H1 (cell line): ENCODE measurements around the gene SHC3. TPM values are rescaled to one million over a fixed set of nuclear protein-coding genes. Genes with fewer than 3 reads are reported as not detected.

Experiments
- CTCF ChIA-PET: fragments of 300-600 bp; sonication (Branson Sonifier 250); formaldehyde crosslinking; loops from one replicate; lab custom pipeline; 2021; ENCODE audit not compliant: partially characterized antibody; lab: Charles Lee
- POLR2A ChIA-PET: fragments of 300-600 bp; sonication (Branson Sonifier 250); formaldehyde crosslinking; loops from one replicate; lab custom pipeline; 2021; ENCODE audit warnings: inconsistent platforms; ENCODE audit not compliant: partially characterized antibody; lab: Charles Lee
- DNase-seq, 2 experiments: peaks; one replicate each; pipeline versions ENCODE4 v3.0.0 to v3.0.0-alpha.2; 2010 to 2022; ENCODE audit warnings: low spot score in 2 of 2, low read depth in 1 of 2, mixed read lengths in 1 of 2
- FAIRE-seq: peaks from 2 replicates; lab custom pipeline; 2011; peaks lifted over from hg19 to GRCh38; lab: Jason Lieb, UNC
- H2AFZ ChIP-seq: 2 replicates; pipeline ENCODE4 v1.8.1; 2012; ENCODE audit warnings: low read length, inconsistent platforms
- H2AK5ac ChIP-seq: 2 replicates; pipeline ENCODE4 v1.6.1; 2013; ENCODE audit warnings: low read depth, low read length
- H2BK120ac ChIP-seq: replicated peaks from 2 replicates; pipeline ENCODE3; 2013; ENCODE audit warnings: low read depth, low read length, inconsistent platforms
- H2BK12ac ChIP-seq: 2 replicates; pipeline ENCODE4 v1.6.1; 2013; ENCODE audit warnings: low read depth, low read length
- H2BK15ac ChIP-seq: 2 replicates; pipeline ENCODE4 v1.6.1; 2013; ENCODE audit warnings: low read length
- H2BK20ac ChIP-seq: 2 replicates; pipeline ENCODE4 v1.6.1; 2013; ENCODE audit warnings: low read length
- H2BK5ac ChIP-seq: 2 replicates; pipeline ENCODE4 v1.6.1; 2013; ENCODE audit warnings: low read depth, low read length
- H3K14ac ChIP-seq: 2 replicates; pipeline ENCODE4 v1.6.1; 2013; ENCODE audit warnings: inconsistent platforms; ENCODE audit not compliant: insufficient read length
- H3K18ac ChIP-seq: 2 replicates; pipeline ENCODE4 v1.6.1; 2013; ENCODE audit warnings: low read length; ENCODE audit errors: extremely low read depth
- H3K23ac ChIP-seq: 2 replicates; pipeline ENCODE4 v1.6.1; 2013; ENCODE audit warnings: inconsistent platforms; ENCODE audit not compliant: insufficient read length
- H3K23me2 ChIP-seq: 2 replicates; pipeline ENCODE4 v1.6.1; 2013; ENCODE audit warnings: low read depth, low read length
- H3K27ac ChIP-seq: 2 replicates; pipeline ENCODE4 v1.6.1; 2011; ENCODE audit warnings: low read depth, low read length, inconsistent platforms
- H3K27me3 ChIP-seq, 4 experiments: replicated peaks in 1 of 4; 1 replicate in 1 of 4; 2 replicates in 3 of 4; pipeline versions ENCODE4 v1.6.1 to v1.8.1; 2011 to 2013; ENCODE audit warnings: low read length in 3 of 4, mild to moderate bottlenecking in 3 of 4, inconsistent platforms in 2 of 4, mixed read lengths in 2 of 4, moderate library complexity in 1 of 4; ENCODE audit not compliant: control insufficient read depth in 3 of 4, insufficient read depth in 3 of 4; ENCODE audit errors: extremely low read depth in 1 of 4
- H3K36me3 ChIP-seq, 4 experiments: 2 replicates each; pipeline versions ENCODE4 v1.6.1 to v1.8.1; 2011 to 2013; ENCODE audit warnings: mild to moderate bottlenecking in 4 of 4, low read length in 3 of 4, moderate library complexity in 2 of 4, control low read depth in 1 of 4, inconsistent platforms in 1 of 4; ENCODE audit not compliant: insufficient read depth in 4 of 4, control insufficient read depth in 2 of 4
- H3K4ac ChIP-seq: replicated peaks from 2 replicates; pipeline ENCODE3; 2013; ENCODE audit warnings: low read length, low read depth, mixed read lengths, inconsistent platforms; ENCODE audit not compliant: insufficient read length
- H3K4me1 ChIP-seq, 4 experiments: replicated peaks in 1 of 4; 1 replicate in 1 of 4; 2 replicates in 3 of 4; pipeline versions ENCODE4 v1.6.1 to v1.8.1; 2011 to 2013; ENCODE audit warnings: low read length in 3 of 4, inconsistent platforms in 2 of 4, mixed read lengths in 1 of 4; ENCODE audit not compliant: insufficient read depth in 4 of 4, control insufficient read depth in 3 of 4
- H3K4me2 ChIP-seq, 2 experiments: 2 replicates each; pipeline versions ENCODE4 v1.6.1 to v1.8.1; 2011 to 2013; ENCODE audit warnings: low read depth in 2 of 2, low read length in 2 of 2, control low read depth in 1 of 2, inconsistent platforms in 1 of 2, mild to moderate bottlenecking in 1 of 2; ENCODE audit not compliant: insufficient read depth in 1 of 2
- H3K4me3 ChIP-seq, 4 experiments: fragments of 200-600, 300-600 bp in 1 of 4; sonication (generic), shearing (Covaris generic), sonication (Bioruptor Twin) in 1 of 4; 2 replicates each; pipeline versions ENCODE4 v1.5.1 to v1.8.1; 2011 to 2016; ENCODE audit warnings: low read length in 4 of 4, low read depth in 3 of 4, control low read depth in 2 of 4, inconsistent platforms in 2 of 4, mild to moderate bottlenecking in 2 of 4, mixed read lengths in 1 of 4, moderate library complexity in 1 of 4; ENCODE audit not compliant: insufficient read depth in 2 of 4; ENCODE audit errors: extremely low read depth in 1 of 4
- H3K56ac ChIP-seq: replicated peaks from 2 replicates; pipeline ENCODE3; 2013; ENCODE audit warnings: low read depth, mild to moderate bottlenecking, mixed read lengths, low read length, inconsistent platforms; ENCODE audit not compliant: insufficient read length
- H3K79me1 ChIP-seq: 2 replicates; pipeline ENCODE4 v1.6.1; 2013; ENCODE audit warnings: low read depth, low read length, control low read depth
- H3K79me2 ChIP-seq, 2 experiments: 2 replicates each; pipeline versions ENCODE4 v1.6.1 to v1.8.1; 2012 to 2013; ENCODE audit warnings: low read length in 2 of 2, mild to moderate bottlenecking in 2 of 2, inconsistent platforms in 1 of 2; ENCODE audit not compliant: insufficient read depth in 2 of 2, control insufficient read depth in 1 of 2
- H3K9ac ChIP-seq, 4 experiments: replicated peaks in 1 of 4; 1 replicate in 1 of 4; 2 replicates in 3 of 4; pipeline versions ENCODE4 v1.6.1 to v1.8.1; 2011 to 2013; ENCODE audit warnings: low read depth in 3 of 4, low read length in 3 of 4, control low read depth in 2 of 4, mild to moderate bottlenecking in 2 of 4, moderate library complexity in 2 of 4, inconsistent platforms in 1 of 4; ENCODE audit errors: extremely low read depth in 1 of 4
- H3K9me3 ChIP-seq, 2 experiments: 2 replicates each; pipeline versions ENCODE4 v1.6.1 to v1.8.1; 2012 to 2013; ENCODE audit warnings: mild to moderate bottlenecking in 2 of 2, moderate library complexity in 2 of 2, control low read depth in 1 of 2, inconsistent platforms in 1 of 2, low read depth in 1 of 2, low read length in 1 of 2, mixed read lengths in 1 of 2; ENCODE audit not compliant: insufficient read depth in 2 of 2
- H4K20me1 ChIP-seq, 2 experiments: replicated peaks in 1 of 2; 2 replicates each; pipeline versions ENCODE3 to v1.8.1; 2011 to 2013; ENCODE audit warnings: inconsistent platforms in 2 of 2, low read length in 2 of 2, mild to moderate bottlenecking in 1 of 2; ENCODE audit not compliant: insufficient read depth in 2 of 2, control insufficient read depth in 1 of 2
- H4K5ac ChIP-seq: 2 replicates; pipeline ENCODE4 v1.6.1; 2013; ENCODE audit warnings: low read length, low read depth, mixed read lengths, inconsistent platforms; ENCODE audit not compliant: insufficient read length
- H4K8ac ChIP-seq: 2 replicates; pipeline ENCODE4 v1.8.0; 2013; ENCODE audit warnings: mild to moderate bottlenecking, moderate library complexity, low read length, inconsistent platforms; ENCODE audit not compliant: insufficient read depth; ENCODE audit errors: extremely low read depth
- H4K91ac ChIP-seq: replicated peaks from 2 replicates; pipeline ENCODE3; 2013; ENCODE audit warnings: low read length, mixed read lengths, inconsistent platforms; ENCODE audit not compliant: insufficient read length
- CREB1 ChIP-seq: IDR thresholded peaks from 2 replicates; pipeline ENCODE4 v1.6.1; 2012; ENCODE audit warnings: inconsistent platforms
- GABPA ChIP-seq: IDR thresholded peaks from 2 replicates; pipeline ENCODE4 v1.6.1; 2011; ENCODE audit warnings: mild to moderate bottlenecking, low read length, moderate library complexity, borderline replicate concordance; ENCODE audit not compliant: insufficient read depth
- KDM1A ChIP-seq: fragments of 200-600, 300-600 bp; sonication (generic); IDR thresholded peaks from 2 replicates; pipeline ENCODE4 v1.7.1; 2016; ENCODE audit warnings: mild to moderate bottlenecking, low read length, borderline replicate concordance
- KDM4A ChIP-seq: IDR thresholded peaks from one replicate; pipeline ENCODE4 v1.7.1; 2012; ENCODE audit warnings: low read depth, mild to moderate bottlenecking, moderate library complexity, low read length, inconsistent platforms; ENCODE audit not compliant: severe bottlenecking
- NANOG ChIP-seq: IDR thresholded peaks from 2 replicates; pipeline ENCODE4 v1.6.1; 2011; ENCODE audit warnings: low read length, low read depth, mild to moderate bottlenecking, inconsistent platforms; ENCODE audit not compliant: insufficient read depth, poor library complexity, severe bottlenecking
- PHF8 ChIP-seq: fragments of 200-600 bp; sonication (generic); conservative IDR thresholded peaks from 2 replicates; pipeline ENCODE4 v1.7.1; 2012; ENCODE audit warnings: low read depth, mild to moderate bottlenecking, inconsistent platforms, low read length, moderate library complexity
- POLR2A ChIP-seq, 2 experiments: IDR thresholded peaks; 1 replicate in 1 of 2; 2 replicates in 1 of 2; pipeline ENCODE4 v1.6.1; 2011; ENCODE audit warnings: low read depth in 2 of 2, low read length in 2 of 2, mild to moderate bottlenecking in 2 of 2; ENCODE audit errors: control extremely low read depth in 1 of 2
- SAP30 ChIP-seq: fragments of 300-600 bp; sonication (generic); IDR thresholded peaks from 2 replicates; pipeline ENCODE4 v1.7.1; 2012; ENCODE audit warnings: low read length, moderate library complexity, mild to moderate bottlenecking, inconsistent platforms; ENCODE audit not compliant: insufficient read depth, insufficient replicate concordance
- SP4 ChIP-seq: IDR thresholded peaks from 2 replicates; pipeline ENCODE4 v1.6.1; 2012; ENCODE audit warnings: low read length, inconsistent platforms
- SRF ChIP-seq: IDR thresholded peaks from 2 replicates; pipeline ENCODE4 v1.6.1; 2011; ENCODE audit warnings: mild to moderate bottlenecking, low read depth, low read length, moderate library complexity
- TAF7 ChIP-seq: optimal IDR thresholded peaks from 2 replicates; pipeline ENCODE3; 2011; ENCODE audit warnings: low read depth, mild to moderate bottlenecking, inconsistent platforms, low read length, moderate library complexity, borderline replicate concordance
- TEAD4 ChIP-seq: IDR thresholded peaks from 2 replicates; pipeline ENCODE4 v1.6.1; 2012; ENCODE audit warnings: low read depth, low read length, inconsistent platforms, mixed read lengths
- WGBS, 2 experiments: shearing (Covaris generic) in 1 of 2; methylation state at CpG; one replicate each; pipeline versions ENCODE4 v1.1.6 to v1.1.7; 2013 to 2015; ENCODE audit warnings: low lambda C conversion rate in 2 of 2, mixed read lengths in 2 of 2, inconsistent platforms in 1 of 2, low coverage in 1 of 2, missing lambda C conversion rate in 1 of 2; ENCODE audit not compliant: insufficient replicate concordance in 2 of 2, insufficient coverage in 1 of 2, insufficient read length in 1 of 2; ENCODE audit errors: extremely low coverage in 1 of 2, missing lambda C conversion rate in 1 of 2; 5-methylcytosine and 5-hydroxymethylcytosine counted together
- polyA plus RNA-seq, 7 experiments: library from polyadenylated mRNA; depleted of rRNA in 3 of 7; stranded (reverse) in 5 of 7; unstranded in 2 of 7; fragments of >200 nt in 5 of 7; fragments of 200-250 nt in 2 of 7; gene quantifications; 1 replicate in 5 of 7; 2 replicates in 1 of 7; 4 replicates in 1 of 7; pipeline versions ENCODE4 v1.2.1 to v1.2.3, GENCODE V29; 2011 to 2013; ENCODE audit warnings: missing spikeins in 2 of 7, mixed read lengths in 2 of 7
- total RNA-seq: library from RNA; stranded (reverse); fragmentation: NEBNext Ultra II Directional; extraction: Animal tissue kit (Norgen Biotek cat#: 25700); gene quantifications from 2 replicates; pipeline ENCODE4 v1.2.1, GENCODE V29; 2021
- TF ChIP-seq, protein P1 (sequence below): IDR thresholded peaks from 2 replicates; pipeline ENCODE4 v1.6.1; 2011; ENCODE audit warnings: low read length, improper control_type of control experiment

SHC3 gene
- total and polyA plus RNA-seq, 2 of the 8 experiments (the other 6 are each of a cell fraction or from before 2014, with no cell fraction given) = 1.4 to 7.1 TPM

DNA sequence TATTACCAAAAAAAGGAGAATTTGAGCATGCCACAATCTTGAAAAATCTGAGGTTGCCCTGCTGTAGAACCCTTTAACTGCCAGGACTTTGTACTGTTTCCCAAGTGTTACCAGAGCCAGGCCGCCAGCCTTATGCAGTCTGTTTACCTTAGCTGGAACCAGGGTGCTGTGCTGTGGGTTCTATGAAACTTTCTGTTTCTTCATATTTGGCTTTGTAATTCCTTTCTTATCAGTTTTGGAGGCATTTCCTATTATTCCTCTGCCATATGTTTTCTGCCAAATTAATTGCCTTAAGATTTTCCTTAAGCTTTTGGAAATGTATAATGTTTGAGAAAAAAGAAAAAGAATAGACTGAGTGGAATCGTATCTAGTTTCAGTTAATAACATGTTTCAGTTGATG, 185.3 kb downstream of the SHC3 start:
- DNase-seq (no peak), FAIRE-seq (no peak)
- H2BK120ac ChIP-seq = no peak overlapping the region
- H3K56ac ChIP-seq = no peak overlapping the region
- H3K79me1 ChIP-seq = no peaks in the 10 kb centered on the region
- H3K14ac ChIP-seq = no peak overlapping the region
- H3K4ac ChIP-seq = no peak overlapping the region
- peaks cover 0 to 4% (median 1%) of the 10 kb centered on the region in 4 experiments; a peak in 2 of 7 replicates for H3K27me3 ChIP-seq
- H4K8ac ChIP-seq = no peak overlapping the region
- no peak overlapping the region for H4K5ac ChIP-seq
- H4K91ac ChIP-seq = no peak overlapping the region
- no peak overlapping the region for H2BK12ac ChIP-seq
- no peak overlapping the region for H3K9ac ChIP-seq
- H3K4me3 ChIP-seq = no peak overlapping the region
- H3K79me2 ChIP-seq = 0 out of 4 replicates have a peak, but pooled peaks cover 0 to 4% of the 10 kb centered on the region in 2 experiments
- H3K18ac ChIP-seq = no peak overlapping the region
- H3K36me3 ChIP-seq = no peaks in the 10 kb centered on the region; a peak in 1 of 8 replicates
- peaks cover 5 to 14% (median 12%) of the 10 kb centered on the region in 4 experiments for H3K4me1 ChIP-seq
- TF ChIP-seq KDM4A (no peak), TEAD4 (no peak), SAP30 (no peak), NANOG (no peak), PHF8 (no peak), CREB1 (no peak), SP4 (no peak), SRF (no peak), GABPA (no peak), POLR2A (IDR thresholded peaks at IDR 0.05; ENCODE audit: control extremely low read depth in 1 of 2, low read depth in 2 of 2, low read length in 2 of 2) (no peak), KDM1A (no peak), TAF7 (no peak)
- TF ChIP-seq, protein P1, sequence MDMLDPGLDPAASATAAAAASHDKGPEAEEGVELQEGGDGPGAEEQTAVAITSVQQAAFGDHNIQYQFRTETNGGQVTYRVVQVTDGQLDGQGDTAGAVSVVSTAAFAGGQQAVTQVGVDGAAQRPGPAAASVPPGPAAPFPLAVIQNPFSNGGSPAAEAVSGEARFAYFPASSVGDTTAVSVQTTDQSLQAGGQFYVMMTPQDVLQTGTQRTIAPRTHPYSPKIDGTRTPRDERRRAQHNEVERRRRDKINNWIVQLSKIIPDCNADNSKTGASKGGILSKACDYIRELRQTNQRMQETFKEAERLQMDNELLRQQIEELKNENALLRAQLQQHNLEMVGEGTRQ = no peak
- H3K4me2 ChIP-seq = no peak overlapping the region; a peak in 1 of 4 replicates
- ChIA-PET POLR2A (interaction anchor here (1.0 to 1.9 kb wide), 2 partner anchors 12 to 15 kb away, joined by 3 to 4 read pairs; no protein-coding TSS in a partner anchor), CTCF (interaction anchor here (1.2 kb wide), 2 partner anchors 12 to 253 kb away, joined by 3 read pairs; no protein-coding TSS in a partner anchor)
- H2AFZ ChIP-seq = no peak overlapping the region
- peaks cover 12% of the 10 kb centered on the region for H3K23me2 ChIP-seq
- WGBS, 2 experiments = 89% methylated on average over 2 of the region's 2 CpGs; no CpG with 5 or more reads in 1 of the 2 experiments
- H2BK15ac ChIP-seq = no peak overlapping the region
- H3K9me3 ChIP-seq = no peaks in the 10 kb centered on the region
- no peak overlapping the region for H2BK20ac ChIP-seq
- no peak overlapping the region for H3K27ac ChIP-seq
- H2AK5ac ChIP-seq = no peak overlapping the region
- peaks cover 3 to 4% of the 10 kb centered on the region in 2 experiments for H4K20me1 ChIP-seq
- no peak overlapping the region for H2BK5ac ChIP-seq
- no peak overlapping the region for H3K23ac ChIP-seq
